T-helper 9 cell (primary cell): Measurements from ENCODE around the gene HEATR5B.
"Not testable (repeated sequence)": the region's sequence is repeated elsewhere in the genome, so short reads cannot be mapped to it uniquely, and the experiment has no call there.

Experiments used
- DNase-seq: peaks from one replicate; pipeline ENCODE4 v3.0.0-alpha.2; 2020

Gene HEATR5B

DNA sequence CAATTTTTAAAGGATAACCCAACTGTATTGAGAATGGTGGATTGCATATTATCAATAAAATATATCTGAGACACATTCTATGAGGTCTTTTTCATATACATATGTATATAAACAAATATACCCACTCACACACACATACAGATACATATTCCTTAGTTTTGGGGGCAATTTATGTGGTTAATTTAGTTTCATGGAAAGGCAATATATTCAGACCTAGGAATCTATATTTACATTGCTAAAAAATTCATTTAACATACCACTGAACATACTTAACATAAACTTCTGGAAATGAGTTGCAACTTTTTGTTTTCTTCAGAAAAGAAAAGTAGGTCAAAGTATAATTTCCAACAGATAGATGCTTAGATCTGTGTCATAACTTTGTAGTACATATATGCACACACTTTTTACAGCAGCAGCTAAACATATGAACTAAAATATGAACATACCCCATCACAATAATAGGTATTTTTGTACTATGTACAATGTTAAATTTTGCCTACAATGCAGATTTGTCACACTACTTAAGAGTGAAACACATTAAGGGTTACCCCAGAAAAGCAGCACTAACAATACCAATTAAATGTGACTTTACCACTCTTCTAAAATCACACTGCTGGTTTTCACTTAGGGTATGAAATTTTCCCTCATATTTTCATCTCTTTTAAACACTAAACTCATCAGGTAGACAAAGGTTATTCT lies 23.0 kb downstream of the HEATR5B start:
- DNase-seq: no peak

DNA sequence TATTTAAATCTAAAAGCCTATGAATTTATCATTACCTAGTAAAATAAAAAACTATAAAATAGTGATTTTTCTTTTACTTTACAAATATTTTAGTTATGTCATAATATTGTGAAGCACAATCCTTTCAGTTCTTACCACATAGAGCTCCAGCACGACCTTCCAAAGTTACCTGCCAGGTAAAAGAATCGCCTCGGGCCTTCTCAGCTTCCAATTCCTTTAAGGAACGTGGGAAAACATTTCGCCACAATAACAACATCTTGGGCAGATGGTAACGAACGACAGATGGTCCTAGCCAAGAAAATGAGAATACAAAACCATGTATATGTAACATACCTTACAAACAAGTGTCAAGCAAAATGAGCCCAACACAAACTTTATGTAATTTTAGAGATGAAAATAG lies 23.7 kb downstream of the HEATR5B start:
- DNase-seq: no peak

DNA sequence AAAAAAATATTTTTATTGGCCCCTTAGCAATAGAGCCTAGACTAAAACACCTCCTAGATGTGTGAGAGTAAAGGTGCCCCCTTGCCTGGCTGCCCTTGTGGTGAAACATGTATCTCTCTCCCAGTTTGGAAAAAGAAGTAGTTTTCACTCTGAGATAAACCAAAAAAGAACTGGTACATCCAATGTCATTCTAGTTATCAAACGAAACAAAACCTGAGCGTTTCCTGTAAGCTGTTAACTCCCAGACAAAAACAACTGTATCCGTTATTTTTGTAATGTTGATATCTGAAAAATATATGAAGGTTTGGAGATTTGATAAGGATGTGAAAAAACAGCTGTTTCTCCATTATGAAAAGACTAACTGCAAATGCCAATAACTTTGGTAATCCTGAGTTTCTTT lies 24.3 kb downstream of the HEATR5B start:
- DNase-seq: no peak

DNA sequence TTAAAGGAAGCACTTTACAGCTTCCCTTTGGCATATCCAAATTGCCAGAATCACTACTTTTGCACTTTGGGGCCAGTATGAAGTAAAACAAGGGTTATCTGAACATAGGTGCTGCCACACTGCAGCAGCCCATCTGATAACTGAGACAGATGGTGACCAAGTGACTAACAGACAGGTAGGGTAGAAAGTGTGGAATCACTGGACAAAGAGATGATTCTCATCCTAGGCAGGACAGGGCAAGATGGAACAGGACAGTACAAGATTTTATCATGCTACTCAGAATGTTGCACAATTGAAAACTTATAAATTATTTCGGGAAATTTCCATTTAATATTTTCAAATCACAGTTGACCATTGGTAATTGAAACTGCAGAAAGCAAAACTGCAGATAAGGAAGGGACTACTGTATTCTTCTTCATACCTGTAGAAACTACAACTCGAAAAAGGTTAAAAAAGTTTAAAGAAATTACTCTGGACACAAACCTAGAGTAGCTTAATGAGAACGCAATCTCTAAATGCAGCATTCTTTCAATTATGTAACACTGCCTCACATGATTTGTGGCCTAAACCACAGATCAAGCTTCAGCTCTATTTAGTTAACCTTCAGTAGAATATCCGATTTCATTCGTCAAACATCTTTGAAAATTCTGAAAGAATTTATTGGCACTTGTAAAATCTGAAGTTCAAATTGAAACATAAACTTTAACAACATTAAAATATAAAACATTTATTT lies 31.4 kb downstream of the HEATR5B start:
- DNase-seq: no peak

DNA sequence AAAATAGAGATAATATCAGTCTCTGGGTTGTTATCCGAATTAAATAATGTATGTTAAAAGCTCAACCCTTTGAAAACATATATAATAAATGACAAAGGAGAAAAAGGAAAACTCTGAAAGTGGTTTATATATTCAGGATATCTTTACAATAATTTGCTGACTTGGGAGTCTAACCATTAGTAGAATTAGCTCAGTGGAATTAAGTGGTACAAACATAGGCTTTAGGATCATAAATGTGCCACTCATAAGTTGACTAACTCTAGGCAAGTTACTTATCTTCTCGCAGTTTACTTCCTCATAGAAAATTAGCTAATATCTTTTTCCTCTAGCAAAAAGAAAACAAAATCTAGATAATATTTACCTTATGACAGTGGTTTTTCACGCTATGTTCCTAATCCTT lies 44.6 kb downstream of the HEATR5B start:
- DNase-seq: no peak

DNA sequence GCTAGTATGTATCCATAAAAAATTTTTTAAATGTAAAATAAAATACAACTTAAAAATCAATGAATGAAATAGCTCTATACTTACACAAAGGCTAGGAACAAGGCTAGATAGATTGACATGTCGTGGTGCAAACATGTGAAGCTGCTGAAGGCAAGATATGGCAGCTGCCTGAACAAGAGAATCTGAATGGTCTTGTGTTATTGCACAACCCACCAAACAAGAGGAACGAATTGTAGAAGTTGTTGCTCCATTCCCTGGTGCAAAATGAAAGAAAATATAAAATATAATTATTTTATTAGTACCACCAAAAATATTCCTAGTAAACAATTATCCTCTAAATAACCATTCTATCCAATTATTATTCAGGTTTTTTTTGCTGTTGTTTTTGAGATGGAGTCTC lies 46.4 kb downstream of the HEATR5B start:
- no peak for DNase-seq

DNA sequence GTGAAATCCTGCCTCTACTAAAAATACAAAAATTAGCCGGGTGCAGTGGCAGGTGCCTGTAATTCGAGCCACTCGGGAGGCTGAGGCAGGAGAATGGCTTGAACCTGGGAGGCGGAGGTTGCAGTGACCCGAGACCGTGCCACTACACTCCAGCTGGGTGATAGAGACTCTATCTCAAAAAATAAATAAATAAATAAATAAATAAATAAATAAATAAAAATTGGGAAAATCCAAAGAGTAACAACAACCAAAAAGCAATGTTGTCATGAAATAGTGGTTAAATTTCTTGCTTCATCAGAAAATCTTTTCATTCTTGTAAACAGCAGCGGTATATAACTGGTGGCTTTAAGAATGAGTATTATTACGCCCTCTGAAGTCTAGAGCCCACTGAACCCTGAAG lies 54.4 kb downstream of the HEATR5B start:
- no peak for DNase-seq

DNA sequence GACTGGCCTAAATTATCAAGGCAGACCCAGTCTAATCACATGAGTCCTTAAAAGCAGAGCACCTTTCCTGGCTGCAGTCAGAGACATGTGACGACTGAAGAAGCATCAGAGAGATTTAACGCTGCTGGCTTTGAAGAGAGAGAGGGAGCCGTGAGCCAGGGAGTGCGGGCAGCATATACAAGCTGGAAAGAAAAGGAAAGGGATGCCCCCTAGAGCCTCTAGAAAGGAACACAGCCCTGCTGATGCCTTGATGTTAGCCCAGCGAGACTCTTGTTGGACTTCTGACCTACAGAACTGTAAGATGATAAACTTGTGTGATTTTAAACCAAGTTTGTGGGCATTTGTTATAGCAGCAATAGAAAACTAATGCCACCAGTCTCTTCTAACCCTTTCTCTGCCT lies 58.1 kb downstream of the HEATR5B start:
- no peak for DNase-seq

DNA sequence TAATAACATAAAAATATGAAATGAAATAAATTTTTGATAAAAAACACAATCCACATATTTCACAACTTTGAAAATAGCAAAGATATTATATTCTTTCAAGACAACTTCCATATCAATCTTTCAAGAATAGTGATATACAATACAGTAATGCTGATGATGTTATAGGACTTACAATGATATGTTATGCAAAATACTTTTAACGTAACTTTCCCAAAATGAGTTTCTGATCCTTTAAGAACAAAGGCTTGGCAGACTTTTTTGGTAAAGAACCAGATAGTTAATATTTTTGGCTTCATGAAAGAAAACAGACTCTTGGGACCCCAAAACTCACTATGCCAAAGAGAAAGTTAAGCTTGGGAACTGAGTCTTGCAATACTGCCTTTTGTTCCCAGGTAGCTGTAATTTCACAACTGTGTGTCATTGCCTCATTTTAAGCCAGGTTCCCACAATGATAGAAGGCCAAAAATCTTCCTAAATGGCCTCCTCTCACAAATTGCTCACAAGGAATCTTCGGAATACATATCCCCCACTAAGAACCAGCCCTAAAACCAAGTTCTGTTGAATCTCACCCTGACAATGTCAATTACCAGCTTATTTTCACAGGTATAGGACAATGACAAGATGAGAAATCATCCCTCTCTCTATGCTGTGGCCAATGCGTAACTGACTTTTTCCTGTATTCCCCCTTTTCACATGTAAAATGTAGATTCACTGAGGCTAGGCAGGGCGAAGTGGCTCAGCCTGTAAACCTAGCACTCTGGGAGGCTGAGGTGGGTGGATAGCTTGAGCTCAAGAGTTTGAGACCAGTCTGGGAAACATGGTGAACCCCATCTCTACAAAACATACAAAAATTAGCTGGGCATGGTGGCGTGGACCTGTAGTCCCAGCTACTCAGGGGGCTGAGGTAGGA lies 63.0 kb downstream of the HEATR5B start:
- DNase-seq: no peak

DNA sequence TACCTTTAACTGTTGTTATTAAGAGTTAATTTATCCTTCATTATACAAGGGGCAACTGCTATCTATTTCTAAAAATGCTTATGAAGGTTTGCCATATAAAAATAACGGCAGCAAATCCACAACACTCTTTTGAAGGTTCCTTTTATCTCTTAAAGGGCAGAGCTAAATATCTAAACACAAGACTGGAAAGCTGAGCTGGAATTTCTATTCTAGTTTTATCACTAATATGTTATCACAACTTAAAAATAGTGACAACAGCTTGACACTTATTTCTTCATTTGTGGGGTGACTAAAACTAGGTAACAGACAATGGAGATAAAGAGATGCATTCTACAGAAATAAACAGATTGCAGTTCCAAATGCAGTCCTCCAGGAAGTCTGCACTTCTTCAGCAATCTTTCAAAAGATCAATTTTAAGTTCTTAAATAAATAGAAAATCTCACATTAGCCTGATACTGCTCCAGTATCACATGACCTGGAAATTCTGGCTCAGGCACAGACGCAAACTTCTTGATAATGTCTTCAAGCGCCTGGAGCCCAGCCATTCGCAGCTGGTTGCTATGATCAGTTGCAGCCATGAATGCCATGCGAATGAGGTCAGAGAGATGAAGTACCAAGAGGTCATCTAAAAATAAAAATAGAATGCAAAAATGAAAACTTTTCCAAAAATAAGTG lies 63.8 kb downstream of the HEATR5B start:
- no peak for DNase-seq

DNA sequence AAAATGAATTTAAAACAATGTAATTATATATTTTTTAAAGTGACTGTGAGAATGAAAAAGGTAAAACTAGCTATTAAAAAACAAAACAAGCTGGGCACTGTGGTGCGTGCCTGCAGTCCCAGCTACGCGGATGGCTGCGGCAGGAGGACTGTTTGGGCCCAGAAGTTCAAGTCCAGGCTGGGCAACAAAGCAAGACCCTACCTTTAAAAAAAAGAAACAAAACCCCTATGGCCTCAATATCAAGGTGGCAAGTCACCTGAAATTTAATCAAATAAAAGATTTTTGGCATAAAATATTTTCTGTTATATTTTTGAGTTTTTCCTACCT lies 70.9 kb downstream of the HEATR5B start:
- no peak for DNase-seq

DNA sequence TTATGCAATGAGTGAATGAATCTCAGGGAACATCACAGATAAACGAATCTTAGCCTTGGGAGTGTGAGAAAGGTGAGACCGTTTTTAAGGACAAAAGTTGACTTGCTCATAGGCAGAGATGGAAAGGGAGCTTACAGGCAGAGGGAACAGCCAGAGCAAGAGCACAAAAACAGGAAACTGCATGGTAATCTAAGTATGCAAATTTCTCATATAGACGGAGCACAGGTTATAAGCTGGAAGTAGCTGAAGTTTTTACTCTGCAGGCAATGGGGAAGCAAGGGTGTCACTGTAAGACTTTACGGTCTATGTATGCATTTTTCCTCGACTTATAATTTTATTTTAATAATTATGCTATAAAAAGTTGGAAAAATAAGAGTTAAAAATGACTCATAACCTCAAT lies 73.0 kb downstream of the HEATR5B start:
- no peak for DNase-seq

DNA sequence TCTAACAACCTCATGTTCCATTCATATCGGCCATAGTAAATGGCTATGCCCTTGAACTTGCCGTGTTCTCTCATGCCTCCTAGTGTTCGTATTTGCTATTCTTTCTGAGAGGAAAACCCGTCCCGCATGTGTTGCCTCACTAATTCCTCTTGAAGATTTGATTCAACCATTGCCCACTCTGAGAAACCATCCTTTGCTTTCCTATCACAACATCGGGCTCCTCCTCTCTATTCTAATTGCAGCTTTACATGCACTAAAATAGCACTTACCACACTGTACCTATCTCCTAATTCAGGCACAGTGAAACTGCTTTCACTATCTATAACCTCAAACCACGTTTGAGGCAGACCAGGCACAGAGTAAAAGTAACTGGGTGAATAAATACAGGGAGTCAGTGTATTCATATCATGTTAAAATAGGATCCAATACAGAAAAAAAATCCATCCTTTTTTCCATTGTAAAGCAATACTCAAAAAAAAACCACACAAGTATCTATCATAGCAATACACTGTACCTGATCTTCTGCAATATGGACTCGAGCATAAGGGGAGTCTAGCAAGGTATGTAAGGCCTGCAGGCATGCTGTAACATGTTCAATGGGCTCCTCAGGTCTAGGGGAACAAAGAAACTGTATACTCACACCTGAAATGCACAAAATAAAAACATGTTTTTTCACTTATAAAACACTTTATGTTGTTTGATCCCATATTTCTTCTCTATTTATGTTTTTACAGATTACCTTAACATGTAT lies 78.9 kb downstream of the HEATR5B start:
- DNase-seq: no peak

DNA sequence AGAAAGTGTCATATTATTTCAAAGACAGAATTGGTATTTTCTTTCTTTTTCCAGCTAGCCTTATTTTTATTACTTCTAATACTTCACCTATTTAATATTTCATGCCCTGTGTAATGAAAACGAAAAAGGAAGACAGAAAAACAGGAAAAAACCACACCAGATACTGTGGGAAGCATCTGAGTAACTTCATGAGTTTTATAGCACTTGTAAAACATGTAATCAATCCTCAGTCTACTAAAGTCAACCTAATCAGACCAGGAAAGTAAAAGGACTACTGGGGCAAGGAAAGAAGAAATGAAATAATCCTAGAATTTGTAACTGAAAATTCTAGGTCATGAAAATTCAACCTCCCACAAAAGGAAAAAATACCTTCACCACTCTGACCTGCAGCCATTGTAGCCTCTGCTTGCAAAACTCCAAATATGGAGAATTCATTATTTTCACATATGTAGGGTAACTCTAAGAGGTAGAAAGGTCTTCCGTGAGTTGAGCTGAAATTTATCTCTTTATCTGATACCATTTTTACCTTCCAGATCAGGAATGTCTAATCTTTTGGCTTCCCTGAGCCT lies 83.1 kb downstream of the HEATR5B start:
- no peak for DNase-seq

DNA sequence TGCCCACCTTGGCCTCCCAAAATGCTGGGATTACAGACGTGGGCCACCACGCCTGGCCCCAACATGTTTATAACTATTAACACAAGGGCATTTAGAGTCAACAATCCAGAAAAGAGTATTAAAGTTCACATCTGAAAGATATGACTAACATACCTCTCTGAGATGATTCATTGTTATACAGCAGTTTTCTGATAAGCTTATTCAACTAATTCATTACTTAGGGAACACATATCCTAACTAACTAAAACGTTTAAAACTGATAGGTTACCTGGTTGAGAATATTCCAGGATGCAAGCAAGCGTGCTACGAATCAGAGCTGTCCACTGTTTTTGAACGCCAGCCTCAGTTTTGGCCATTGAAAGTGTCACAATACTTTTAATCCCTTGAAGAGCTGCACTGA lies 83.9 kb downstream of the HEATR5B start:
- no peak for DNase-seq

DNA sequence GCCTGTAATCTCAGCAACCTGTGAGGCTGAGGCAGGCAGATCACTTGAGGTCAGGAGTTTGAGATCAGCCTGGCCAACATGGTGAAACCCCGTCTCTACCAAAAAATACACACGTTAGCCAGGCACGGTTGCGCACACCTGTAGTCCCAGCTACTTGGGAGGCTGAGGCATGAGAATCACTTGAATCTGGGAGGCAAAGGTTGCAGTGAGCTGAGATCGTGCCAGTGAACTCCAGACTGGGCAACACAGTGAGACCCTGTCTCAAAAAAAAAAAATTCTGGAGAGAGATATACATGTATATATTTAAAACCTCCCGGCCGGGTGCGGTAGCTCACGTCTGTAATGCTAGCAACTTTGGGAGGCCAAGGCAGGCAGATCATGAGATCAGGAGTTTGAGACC lies 84.8 kb downstream of the HEATR5B start:
- not testable (repeated sequence) for DNase-seq

DNA sequence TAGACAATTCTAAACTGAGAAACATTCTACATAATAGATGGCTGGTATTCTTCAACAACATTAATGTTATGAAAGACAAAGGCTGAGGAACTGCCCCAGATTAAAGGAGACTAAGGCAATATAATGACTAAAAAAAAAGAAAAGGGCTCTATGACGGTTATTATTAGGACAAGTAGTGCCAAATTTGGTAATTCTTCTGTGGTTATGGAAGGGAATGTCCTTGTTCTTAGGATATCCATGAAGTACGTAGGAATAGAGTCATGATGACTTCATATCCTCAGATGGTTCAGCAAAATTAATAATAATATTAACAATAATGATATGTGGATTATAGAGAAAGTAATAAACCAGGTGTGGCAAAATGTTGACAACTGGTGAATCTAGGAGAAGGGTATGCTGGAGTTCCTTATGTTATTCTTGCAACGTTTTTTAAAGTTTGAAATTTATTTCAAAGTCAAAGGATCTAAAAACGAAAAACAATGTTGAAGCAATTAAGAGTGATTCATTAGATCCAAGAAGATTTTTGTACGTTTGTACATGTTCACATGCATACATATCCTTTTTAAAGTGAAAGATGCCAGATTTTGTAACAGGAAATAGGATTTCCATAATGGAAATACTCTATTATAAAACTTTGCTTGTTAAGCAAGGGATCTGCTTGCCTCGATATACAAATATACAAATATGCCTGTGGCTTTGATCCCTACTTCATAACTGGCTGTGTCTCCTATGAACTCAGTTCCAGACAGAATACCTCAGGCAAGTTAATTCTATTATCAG lies 90.1 kb downstream of the HEATR5B start:
- no peak for DNase-seq

DNA sequence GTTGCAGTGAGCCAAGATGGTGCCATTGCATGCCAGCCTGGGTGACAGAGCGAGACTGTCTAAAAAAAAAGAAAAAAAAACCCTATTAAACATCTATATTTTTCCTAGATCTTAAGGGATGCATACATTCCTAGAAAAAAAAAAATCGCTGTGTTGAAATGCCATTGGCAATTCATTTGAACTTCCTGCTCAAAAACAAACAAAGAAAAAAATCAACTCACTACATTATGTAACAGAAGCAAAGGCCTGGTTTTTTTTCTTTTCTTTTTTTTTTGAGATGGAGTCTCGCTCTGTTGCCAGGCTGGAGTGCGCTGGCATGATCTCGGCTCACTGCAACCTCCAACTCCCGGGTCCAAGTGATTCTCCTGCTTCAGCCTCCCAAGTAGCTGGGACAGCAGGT lies 96.2 kb downstream of the HEATR5B start:
- DNase-seq: no peak

DNA sequence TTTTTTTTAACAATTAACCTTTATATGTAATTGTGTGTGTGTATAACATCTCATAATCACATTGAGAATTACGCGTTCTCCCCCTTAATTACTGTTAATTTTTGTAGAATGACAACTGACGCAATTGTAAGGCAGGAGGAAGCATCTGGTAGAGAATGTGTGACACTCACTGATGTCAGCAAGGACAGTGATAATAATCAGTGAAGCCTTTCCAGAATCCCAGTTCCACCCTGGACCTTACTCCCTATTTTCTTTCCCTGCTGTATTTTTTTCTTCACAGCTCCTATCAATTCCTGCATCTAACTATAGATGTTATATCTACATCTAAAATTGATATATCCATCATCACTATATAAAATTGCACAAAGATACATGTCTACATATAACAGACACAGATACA lies 101.7 kb downstream of the HEATR5B start:
- DNase-seq: no peak

DNA sequence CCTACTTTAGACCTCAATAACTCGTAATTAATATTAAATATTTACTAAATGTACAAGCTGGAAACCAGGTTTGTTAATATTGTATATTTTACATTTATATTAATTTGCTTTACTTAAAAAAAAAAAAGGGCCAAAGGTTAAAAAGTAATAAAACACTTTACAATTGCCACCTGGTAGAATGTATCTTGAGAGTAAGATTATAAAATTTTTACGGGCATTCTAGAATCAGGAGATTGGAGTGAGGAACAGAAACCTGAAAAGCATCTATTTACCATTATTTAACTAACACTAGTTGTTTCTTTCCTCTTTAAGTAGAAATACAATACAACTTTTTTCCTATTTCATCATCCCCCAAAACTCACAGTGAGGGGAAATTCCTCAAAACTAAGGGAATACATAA lies 102.3 kb downstream of the HEATR5B start:
- no peak for DNase-seq

DNA sequence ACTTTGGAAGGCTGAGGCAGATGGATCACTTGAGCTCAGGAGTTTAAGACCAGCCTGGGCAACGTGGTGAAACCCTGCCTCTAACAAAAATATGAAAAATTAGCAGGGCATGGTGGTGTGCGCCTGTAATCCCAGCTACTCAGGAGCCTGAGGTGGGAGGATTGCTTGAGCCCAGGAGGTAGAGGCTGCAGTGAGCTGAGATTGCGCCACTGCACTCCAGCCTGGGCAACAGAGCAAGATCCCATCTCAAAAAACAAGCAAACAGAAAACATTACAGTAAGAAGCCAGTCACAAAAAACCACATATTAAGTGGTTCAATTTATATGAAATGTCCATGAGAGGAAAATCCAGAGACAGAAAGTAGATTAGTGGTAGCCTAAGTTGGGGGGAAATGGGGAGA lies 105.2 kb downstream of the HEATR5B start:
- DNase-seq: not testable (repeated sequence)
